Aorta (tissue), 5 donors: ENCODE results near the gene CXCR6. TPM values are rescaled to one million over a fixed set of nuclear protein-coding genes. Genes with fewer than 3 reads are reported as not detected.

Experiments used
- ATAC-seq: fragments of 200-7000 bp; cut with Tn5 transposase; one replicate; pipeline ENCODE4 v1.9.1; 2022; ENCODE audit warnings: moderate library complexity; ENCODE audit not compliant: low FRiP score
- DNase-seq, 2 donors: peaks; one replicate each; pipeline ENCODE4 v3.0.0-alpha.2; 2020
- H3K27ac ChIP-seq, 2 donors: one replicate each; pipeline ENCODE4 v1.5.1; 2013; ENCODE audit warnings: low read length in 2 of 2, mild to moderate bottlenecking in 2 of 2, moderate library complexity in 2 of 2, control low read depth in 1 of 2, inconsistent platforms in 1 of 2, low read depth in 1 of 2
- H3K27me3 ChIP-seq, 2 donors: one replicate each; pipeline ENCODE4 v1.6.1; 2013; ENCODE audit warnings: control low read depth in 1 of 2, low read length in 1 of 2, mild to moderate bottlenecking in 1 of 2, moderate library complexity in 1 of 2; ENCODE audit not compliant: insufficient read depth in 2 of 2, control insufficient read depth in 1 of 2
- H3K36me3 ChIP-seq, 2 donors: one replicate each; pipeline ENCODE4 v1.6.1; 2013; ENCODE audit warnings: control low read depth in 1 of 2, low read length in 1 of 2, mild to moderate bottlenecking in 1 of 2; ENCODE audit not compliant: insufficient read depth in 2 of 2, control insufficient read depth in 1 of 2
- H3K4me1 ChIP-seq, 2 donors: one replicate each; pipeline ENCODE4 v1.6.1; 2013; ENCODE audit warnings: low read length in 2 of 2, control low read depth in 1 of 2, mild to moderate bottlenecking in 1 of 2, moderate library complexity in 1 of 2; ENCODE audit not compliant: insufficient read depth in 2 of 2, control insufficient read depth in 1 of 2
- H3K4me3 ChIP-seq, 2 donors: one replicate each; pipeline ENCODE4 v1.5.1; 2013; ENCODE audit warnings: low read length in 2 of 2, control low read depth in 1 of 2, mild to moderate bottlenecking in 1 of 2
- H3K9me3 ChIP-seq: one replicate; pipeline ENCODE4 v1.6.1; 2013; ENCODE audit warnings: mild to moderate bottlenecking, low read length; ENCODE audit not compliant: control insufficient read depth
- WGBS, 2 donors: extraction: QIAGEN DNeasy Blood & Tissue Kit; methylation state at CpG; one replicate each; pipeline ENCODE4 v1.1.7; 2013; 5-methylcytosine and 5-hydroxymethylcytosine counted together
- intact Hi-C, 2 donors: fragments of 100-400 bp; cut with DNase I; formaldehyde crosslinking; loops; one replicate each; pipeline versions ENCODE4 v1.14.2 to v1.15.0; 2022
- long read RNA-seq, 2 donors: library from polyadenylated mRNA; unstranded; transcript quantifications; one replicate each; pipeline ENCODE4 v2.0.0, GENCODE V29; 2020 to 2021
- polyA plus RNA-seq, 2 donors: library from polyadenylated mRNA; stranded (reverse); fragments of 200-250 nt; gene quantifications; one replicate each; pipeline ENCODE4 v1.2.3, GENCODE V29; 2013
- total RNA-seq, 2 donors: library from RNA; stranded (reverse); fragmentation: NEBNext Ultra II Directional; extraction: Animal tissue kit (Norgen Biotek cat#: 25700); gene quantifications; one replicate each; pipeline ENCODE4 v1.2.1, GENCODE V29; 2021
- donor health status: healthy with polysubstance abuse.
- donor health status: Bipolar disorder and iron deficiency.
- donor health status: DM: no; HTN: no; CAD: no.
- donor health status: DM: no; HTN: no; CAD: no.
- donor health status: DM: yes; HTN: yes; CAD: no.

Gene CXCR6
- total RNA-seq (1 to 10 TPM; 1.4 to 2.8 TPM), polyA plus RNA-seq (1 to 10 TPM in 1 of 2 donors, not detected in 1; 2.9 TPM)
- long read RNA-seq, donor 1, transcript CXCR6-201 (2 exons, 1,962 nt) = major isoform, 5 of 5 reads
- long read RNA-seq, donor 1, partial matches to known transcripts = 0 of 5 reads
- long read RNA-seq, donor 1, other reads (novel, unspliced or antisense) = 0 of 5 reads
- long read RNA-seq, donor 2 = 0 reads

DNA sequence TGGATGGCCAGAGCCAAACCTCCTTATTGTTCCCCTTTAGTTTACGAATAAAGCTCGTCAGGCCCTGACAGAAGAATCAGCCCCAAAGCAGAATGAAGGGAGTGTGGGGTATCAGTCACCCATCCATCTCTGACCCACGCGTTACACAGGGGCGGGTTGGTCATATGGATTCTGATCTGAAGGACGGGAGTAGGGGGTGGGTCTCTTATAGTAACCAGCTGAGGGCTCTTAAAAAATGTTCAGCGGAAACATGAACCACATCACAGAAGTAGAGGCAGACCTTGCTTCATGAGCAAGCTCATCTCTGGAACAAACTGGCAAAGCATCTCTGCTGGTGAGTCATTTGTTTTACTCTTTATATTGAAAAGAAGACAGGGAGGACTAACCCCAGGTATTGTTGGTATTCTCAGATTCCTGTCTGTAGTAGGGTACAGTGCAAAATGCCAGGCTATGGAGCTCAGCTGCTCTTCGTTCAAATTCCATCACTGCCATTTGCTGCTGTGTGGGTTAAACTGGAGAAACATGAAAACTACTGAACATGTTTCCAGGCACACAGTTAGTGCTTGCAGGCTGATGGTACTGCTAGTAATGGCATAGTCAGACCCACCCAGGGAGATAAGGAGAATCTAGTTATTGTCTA, at the start of gene CXCR6:
Gene CXCR6, plus strand, starts transcription at position 258 of the 640 bp plus-strand sequence. CDS start 3,018 bp downstream, outside the sequence.
- no peaks in the 10 kb centered on the region for H3K4me1 ChIP-seq
- H3K4me3 ChIP-seq = no peak within 1 kb of the TSS
- peak within 1 kb of the TSS in 1 of 2 donors; percentile 1 for H3K27ac ChIP-seq
- WGBS, 2 donors = 91% methylated on average over 8 of the region's 8 CpGs
- H3K36me3 ChIP-seq = peaks cover 0 to 7% of the 10 kb centered on the region in 2 donors
- DNase-seq = no peak
- H3K9me3 ChIP-seq = no peaks in the 10 kb centered on the region
- no peaks in the 10 kb centered on the region for H3K27me3 ChIP-seq
- intact Hi-C loops = no loop called here
- ATAC-seq = no peak

DNA sequence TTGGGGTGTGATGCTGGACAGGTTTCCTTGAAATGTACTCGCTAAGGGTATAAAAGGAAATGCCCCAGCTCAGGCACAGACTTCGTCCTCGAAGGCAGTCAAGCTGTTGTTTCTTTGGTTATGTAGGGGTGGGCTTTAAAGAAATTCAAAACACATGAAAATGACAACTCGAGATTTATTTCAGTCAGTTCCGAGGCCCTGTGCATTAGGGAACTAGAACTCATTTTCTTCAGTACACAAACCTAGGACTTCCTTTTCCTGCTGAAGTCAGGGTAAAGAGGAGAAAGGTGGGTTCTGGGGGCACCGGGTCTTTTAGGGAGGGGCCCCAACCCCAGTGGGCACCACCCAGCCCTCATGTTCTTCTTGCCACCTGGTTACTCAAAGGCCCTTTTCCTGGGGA, 49.2 kb upstream of the CXCR6 start:
- intact Hi-C loops = no loop called here
- no peak for ATAC-seq
- no peak overlapping the region for H3K4me3 ChIP-seq

GRCh38 chr3:45895686-45896468, 47.4 kb upstream of the CXCR6 start:
- ATAC-seq (no peak), DNase-seq (no peak)
- WGBS, 2 donors = 93 to 97% methylated on average over 5 of the region's 5 CpGs
- no peaks in the 10 kb centered on the region for H3K27me3 ChIP-seq
- H3K27ac ChIP-seq = no peak overlapping the region
- intact Hi-C loops = no loop called here
- no peak overlapping the region for H3K4me3 ChIP-seq
- no peaks in the 10 kb centered on the region for H3K4me1 ChIP-seq
- no peaks in the 10 kb centered on the region for H3K36me3 ChIP-seq
- no peaks in the 10 kb centered on the region for H3K9me3 ChIP-seq

More for the DNA sequence above, 49.2 kb upstream of the CXCR6 start:
- H3K27ac ChIP-seq = no peak overlapping the region
- H3K36me3 ChIP-seq = no peaks in the 10 kb centered on the region
- H3K27me3 ChIP-seq = no peaks in the 10 kb centered on the region
- WGBS, 2 donors = 60 to 63% methylated on average over 6 of the region's 6 CpGs
- no peak for DNase-seq
- H3K9me3 ChIP-seq = no peaks in the 10 kb centered on the region
- no peaks in the 10 kb centered on the region for H3K4me1 ChIP-seq

GRCh38 chr3:45896956-45897355, 46.3 kb upstream of the CXCR6 start:
- ATAC-seq (peak; percentile 16), DNase-seq (no peak)
- Histone ChIP-seq H3K9me3 (no peaks in the 10 kb centered on the region), H3K4me3 (no peak overlapping the region), H3K27ac (no peak overlapping the region), H3K4me1 (no peaks in the 10 kb centered on the region), H3K36me3 (no peaks in the 10 kb centered on the region), H3K27me3 (no peaks in the 10 kb centered on the region)
- intact Hi-C loops = no loop called here
- 34 to 42% methylated on average over 3 of the region's 3 CpGs for WGBS, 2 donors

DNA sequence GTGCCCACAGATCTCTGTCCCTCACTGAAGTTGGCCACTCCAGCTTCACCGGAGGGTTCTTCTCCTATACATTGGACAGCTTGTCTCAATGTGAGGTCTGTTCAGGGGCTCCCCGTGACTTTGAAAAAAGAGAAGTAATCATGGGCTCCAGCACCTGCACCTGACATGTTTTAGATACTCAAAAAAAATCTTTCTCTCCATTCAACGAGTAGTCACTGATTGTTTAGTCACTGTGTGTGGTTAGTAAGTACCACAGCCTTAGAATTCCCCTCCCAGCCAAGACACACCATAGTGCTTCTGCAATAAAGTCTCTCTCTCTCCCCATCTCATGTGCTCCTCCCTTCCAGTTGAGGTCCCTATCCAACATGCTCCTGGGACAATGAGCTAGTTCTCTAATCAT, 38.3 kb upstream of the CXCR6 start:
- Histone ChIP-seq H3K27me3 (no peaks in the 10 kb centered on the region), H3K27ac (no peak overlapping the region), H3K9me3 (no peaks in the 10 kb centered on the region), H3K36me3 (peaks cover 0 to 1% of the 10 kb centered on the region in 2 donors), H3K4me3 (no peak overlapping the region), H3K4me1 (no peaks in the 10 kb centered on the region)
- 87 to 89% methylated on average over 3 of the region's 3 CpGs for whole genome bisulfite sequencing, 2 donors
- ATAC-seq (no peak), DNase-seq (no peak)
- intact Hi-C loops = loop anchor here in 1 of 2 donors (10.0 kb wide), 1 partner anchor 130 kb away; no protein-coding TSS in a partner anchor

DNA sequence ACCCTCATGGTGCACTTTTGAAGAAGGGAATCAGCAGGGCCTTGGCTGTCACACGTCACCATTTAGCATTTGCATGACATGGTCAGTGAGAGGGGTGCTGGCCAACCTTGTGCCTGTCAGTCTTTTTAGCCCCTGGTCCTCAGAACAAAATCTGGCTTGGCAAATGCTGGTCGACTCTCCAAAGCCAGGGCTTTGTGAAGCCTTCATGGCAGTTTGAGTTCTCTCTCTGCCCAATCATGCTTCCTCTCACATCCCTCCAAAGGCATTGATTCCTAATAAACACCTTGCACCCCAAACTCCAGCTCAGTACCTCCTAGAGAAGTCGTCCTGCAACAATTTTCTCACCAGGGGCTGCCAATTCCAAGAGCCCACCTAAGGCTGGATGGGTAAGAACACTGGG, 37.5 kb upstream of the CXCR6 start:
- ATAC-seq (no peak), DNase-seq (no peak)
- WGBS, 2 donors = 90 to 91% methylated on average over 3 of the region's 3 CpGs
- H3K4me1 ChIP-seq = no peaks in the 10 kb centered on the region
- no peak overlapping the region for H3K27ac ChIP-seq
- no peaks in the 10 kb centered on the region for H3K9me3 ChIP-seq
- peaks cover 0 to 1% of the 10 kb centered on the region in 2 donors for H3K36me3 ChIP-seq
- H3K4me3 ChIP-seq = no peak overlapping the region
- no peaks in the 10 kb centered on the region for H3K27me3 ChIP-seq
- intact Hi-C loops = loop anchor here in 1 of 2 donors (10.0 kb wide), 1 partner anchor 131 kb away; no protein-coding TSS in a partner anchor

GRCh38 chr3:45906681-45907407, 36.4 kb upstream of the CXCR6 start:
- Histone ChIP-seq H3K27ac (no peak overlapping the region), H3K4me3 (no peak overlapping the region), H3K4me1 (no peaks in the 10 kb centered on the region), H3K27me3 (no peaks in the 10 kb centered on the region), H3K9me3 (no peaks in the 10 kb centered on the region), H3K36me3 (peaks cover 0 to 1% of the 10 kb centered on the region in 2 donors)
- no peak for ATAC-seq
- intact Hi-C loops = loop anchor here in 1 of 2 donors (10.0 kb wide), 1 partner anchor 132 kb away; no protein-coding TSS in a partner anchor
- 45 to 49% methylated on average over 9 of the region's 9 CpGs for WGBS, 2 donors
- no peak for DNase-seq
